Measurements from ENCODE around the gene BEND2. TPM values are rescaled to one million over a fixed set of nuclear protein-coding genes. Genes with fewer than 3 reads are reported as not detected.

Gene BEND2
- total RNA-seq, 4 donors from 2014 or later = not detected

DNA sequence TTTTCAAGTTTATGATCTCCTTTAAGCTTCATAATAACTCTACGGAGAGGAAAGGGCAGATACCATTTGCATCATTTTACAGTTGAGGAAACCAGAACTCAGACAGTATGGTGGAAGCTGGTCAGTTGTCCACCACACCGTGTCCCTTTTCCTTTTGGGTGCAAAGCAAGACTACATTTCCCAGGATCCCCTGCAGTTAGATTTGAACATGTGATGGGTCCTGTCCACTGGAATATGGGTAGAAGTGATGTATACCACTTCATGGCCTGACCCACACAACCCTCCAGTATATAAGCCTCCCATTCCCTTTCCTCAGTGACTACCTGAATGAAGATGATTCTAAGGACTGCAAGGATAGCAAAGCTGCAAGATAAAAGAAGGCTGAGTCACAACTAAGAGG, 74.7 kb downstream of the BEND2 start:
- Histone ChIP-seq H3K27me3 (no peaks in the 10 kb centered on the region), H3K36me3 (no peaks in the 10 kb centered on the region)
- 69% methylated on average over 2 of the region's 2 CpGs for WGBS

DNA sequence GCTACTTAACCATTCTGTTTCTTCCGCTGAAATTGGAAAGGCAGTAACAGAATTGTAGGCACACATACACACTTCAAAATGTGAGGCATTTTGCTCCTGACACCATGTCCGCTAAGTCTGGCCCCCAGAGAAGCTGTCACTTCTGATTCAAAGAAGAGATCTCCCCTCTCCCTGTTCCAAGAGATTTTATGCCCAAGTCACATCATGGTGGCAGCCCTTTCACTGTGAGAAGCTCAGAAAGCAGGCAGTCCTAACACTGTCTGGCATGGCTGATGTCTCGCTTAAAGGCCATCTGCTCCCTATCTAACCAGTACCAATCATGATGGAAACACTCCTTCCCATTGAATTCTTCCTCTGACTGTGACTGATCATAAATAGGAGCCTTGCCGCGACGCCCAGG, 83.9 kb downstream of the BEND2 start:
- 68% methylated on average over 6 of the region's 6 CpGs for WGBS
- DNase-seq (ENCODE audit: low spot score in 2 of 2) = no peak
- Histone ChIP-seq H3K27ac (no peak overlapping the region), H3K4me1 (no peaks in the 10 kb centered on the region), H3K4me3 (no peak overlapping the region), H3K27me3 (no peaks in the 10 kb centered on the region), H3K36me3 (no peaks in the 10 kb centered on the region), H3K9me3 (no peaks in the 10 kb centered on the region)
- no peak for TF ChIP-seq POLR2A (IDR thresholded peaks at IDR 0.05)
- no peak for TF ChIP-seq POLR2AphosphoS5 (IDR thresholded peaks at IDR 0.05)
- TF ChIP-seq, protein P1, sequence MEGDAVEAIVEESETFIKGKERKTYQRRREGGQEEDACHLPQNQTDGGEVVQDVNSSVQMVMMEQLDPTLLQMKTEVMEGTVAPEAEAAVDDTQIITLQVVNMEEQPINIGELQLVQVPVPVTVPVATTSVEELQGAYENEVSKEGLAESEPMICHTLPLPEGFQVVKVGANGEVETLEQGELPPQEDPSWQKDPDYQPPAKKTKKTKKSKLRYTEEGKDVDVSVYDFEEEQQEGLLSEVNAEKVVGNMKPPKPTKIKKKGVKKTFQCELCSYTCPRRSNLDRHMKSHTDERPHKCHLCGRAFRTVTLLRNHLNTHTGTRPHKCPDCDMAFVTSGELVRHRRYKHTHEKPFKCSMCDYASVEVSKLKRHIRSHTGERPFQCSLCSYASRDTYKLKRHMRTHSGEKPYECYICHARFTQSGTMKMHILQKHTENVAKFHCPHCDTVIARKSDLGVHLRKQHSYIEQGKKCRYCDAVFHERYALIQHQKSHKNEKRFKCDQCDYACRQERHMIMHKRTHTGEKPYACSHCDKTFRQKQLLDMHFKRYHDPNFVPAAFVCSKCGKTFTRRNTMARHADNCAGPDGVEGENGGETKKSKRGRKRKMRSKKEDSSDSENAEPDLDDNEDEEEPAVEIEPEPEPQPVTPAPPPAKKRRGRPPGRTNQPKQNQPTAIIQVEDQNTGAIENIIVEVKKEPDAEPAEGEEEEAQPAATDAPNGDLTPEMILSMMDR (IDR thresholded peaks at IDR 0.05) = no peak
- TF ChIP-seq EP300 (IDR thresholded peaks at IDR 0.05) = no peak

More for the DNA sequence above, 74.7 kb downstream of the BEND2 start:
- Histone ChIP-seq H3K27ac (no peak overlapping the region), H3K4me1 (no peaks in the 10 kb centered on the region), H3K9me3 (no peaks in the 10 kb centered on the region), H3K4me3 (no peak overlapping the region)
- DNase-seq (ENCODE audit: low spot score in 2 of 2) = no peak
- TF ChIP-seq POLR2AphosphoS5 (IDR thresholded peaks at IDR 0.05) (no peak), POLR2A (IDR thresholded peaks at IDR 0.05) (no peak), EP300 (IDR thresholded peaks at IDR 0.05) (no peak)
- TF ChIP-seq, protein P1 (IDR thresholded peaks at IDR 0.05) = no peak

DNA sequence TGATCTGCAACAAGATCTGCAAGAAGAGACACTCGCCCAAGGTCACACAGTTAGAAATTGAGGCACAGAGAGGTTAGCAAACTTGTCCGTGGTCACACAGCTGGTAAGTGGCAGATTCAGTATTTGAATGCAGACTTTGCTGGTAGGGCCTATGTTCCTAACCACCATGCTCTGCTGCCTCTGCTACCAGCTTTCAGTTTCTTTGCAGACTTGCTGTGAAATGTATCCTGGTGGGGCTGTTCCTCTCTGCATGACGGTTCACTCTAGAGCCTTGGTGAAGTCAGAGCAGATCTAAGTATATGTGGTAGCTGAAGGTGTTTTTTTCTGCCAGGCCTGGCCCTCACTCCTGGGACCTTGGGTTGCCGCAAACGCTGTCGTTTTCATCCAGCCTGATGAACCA, 87.1 kb downstream of the BEND2 start:
- no peaks in the 10 kb centered on the region for H3K36me3 ChIP-seq
- H3K27ac ChIP-seq = no peak overlapping the region
- no peak for DNase-seq (ENCODE audit: low spot score in 2 of 2)
- no peak overlapping the region for H3K4me3 ChIP-seq
- no peaks in the 10 kb centered on the region for H3K9me3 ChIP-seq
- H3K4me1 ChIP-seq = no peaks in the 10 kb centered on the region
- TF ChIP-seq POLR2A (IDR thresholded peaks at IDR 0.05) (no peak), EP300 (IDR thresholded peaks at IDR 0.05) (no peak), POLR2AphosphoS5 (IDR thresholded peaks at IDR 0.05) (no peak)
- TF ChIP-seq, protein P1 (IDR thresholded peaks at IDR 0.05) = no peak
- 81% methylated on average over 6 of the region's 6 CpGs for WGBS
- no peaks in the 10 kb centered on the region for H3K27me3 ChIP-seq

DNA sequence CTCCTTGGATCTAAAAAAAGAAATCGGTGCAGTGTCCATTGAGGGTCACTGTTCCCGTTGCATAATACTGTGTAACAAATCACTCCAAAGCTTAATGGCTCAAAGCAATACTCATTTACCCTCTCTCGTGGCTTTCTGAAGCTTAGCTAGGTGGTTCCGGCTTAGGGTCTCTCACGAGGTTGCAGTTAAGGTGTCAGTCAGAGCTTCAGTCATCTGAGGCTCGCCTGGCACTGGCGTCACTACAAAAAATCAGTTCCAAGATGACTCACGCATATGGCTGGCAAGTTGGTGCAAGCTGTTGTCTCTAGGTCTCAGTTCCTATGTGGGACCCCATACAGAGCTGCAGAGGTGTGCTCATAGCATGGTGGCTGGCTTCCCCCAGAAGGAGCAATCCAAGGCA, 91.0 kb downstream of the BEND2 start:
- WGBS = 61% methylated on average over 8 of the region's 8 CpGs
- Histone ChIP-seq H3K36me3 (no peaks in the 10 kb centered on the region), H3K27me3 (no peaks in the 10 kb centered on the region), H3K9me3 (no peaks in the 10 kb centered on the region), H3K4me1 (no peaks in the 10 kb centered on the region), H3K27ac (no peak overlapping the region), H3K4me3 (no peak overlapping the region)
- no peak for DNase-seq (ENCODE audit: low spot score in 2 of 2)
- TF ChIP-seq, protein P1 (IDR thresholded peaks at IDR 0.05) = no peak
- TF ChIP-seq POLR2AphosphoS5 (IDR thresholded peaks at IDR 0.05) (no peak), POLR2A (IDR thresholded peaks at IDR 0.05) (no peak), EP300 (IDR thresholded peaks at IDR 0.05) (no peak)

DNA sequence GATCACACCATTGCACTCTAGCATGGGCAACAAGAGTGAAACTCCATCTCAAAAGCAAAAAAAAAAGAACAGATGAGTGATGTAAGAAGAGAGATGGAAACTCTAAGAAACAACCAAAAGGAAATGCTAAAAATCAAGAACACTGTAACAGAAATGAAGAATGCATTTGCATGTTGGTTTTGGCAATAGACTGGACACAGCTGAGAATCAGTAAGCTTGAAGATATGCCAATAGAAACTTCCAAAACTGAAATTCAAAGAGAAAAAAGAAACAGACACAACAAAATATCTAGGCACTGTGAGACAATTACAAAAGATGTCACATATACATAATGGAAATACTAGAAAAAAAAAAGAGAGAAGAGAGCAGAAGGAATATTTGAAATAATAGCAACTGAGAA, 93.7 kb downstream of the BEND2 start:
- no peaks in the 10 kb centered on the region for H3K4me1 ChIP-seq

More for the DNA sequence above, 93.7 kb downstream of the BEND2 start:
- no peak overlapping the region for H3K27ac ChIP-seq
- H3K4me3 ChIP-seq = no peak overlapping the region
- H3K9me3 ChIP-seq = no peaks in the 10 kb centered on the region
- DNase-seq (ENCODE audit: low spot score in 2 of 2) = no peak
- no peaks in the 10 kb centered on the region for H3K36me3 ChIP-seq
- no peaks in the 10 kb centered on the region for H3K27me3 ChIP-seq
- TF ChIP-seq, protein P1 (IDR thresholded peaks at IDR 0.05) = no peak
- TF ChIP-seq EP300 (IDR thresholded peaks at IDR 0.05) (no peak), POLR2A (IDR thresholded peaks at IDR 0.05) (no peak), POLR2AphosphoS5 (IDR thresholded peaks at IDR 0.05) (no peak)

Data from suprapubic skin (tissue), 4 donors.